AG04449 (cell line): ENCODE measurements around the gene TLCD3B.

ENCODE experiments used
- CTCF ChIA-PET: fragments of 350-600 bp; formaldehyde crosslinking; extraction: SDS; loops from one replicate; lab custom pipeline; 2021; ENCODE audit warnings: antibody characterized with exemption; lab: Yijun Ruan, JAX
- POLR2A ChIA-PET: fragments of 400-600, 350-600 bp; formaldehyde crosslinking; extraction: SDS; loops from one replicate; lab custom pipeline; 2020; ENCODE audit warnings: antibody characterized with exemption, inconsistent platforms; lab: Yijun Ruan, JAX
- DNase-seq: peaks from one replicate; pipeline ENCODE4 v3.0.0-alpha.2; 2010; ENCODE audit warnings: low read depth, low spot score
- H3K4me3 ChIP-seq: 2 replicates; pipeline ENCODE4 v1.5.1; 2011; ENCODE audit warnings: low read depth, mild to moderate bottlenecking, control low read depth, low read length
- TF ChIP-seq, protein P1 (sequence below): IDR thresholded peaks from one replicate; pipeline ENCODE4 v1.5.1; 2011; ENCODE audit warnings: mild to moderate bottlenecking, moderate library complexity, low read length, control low read depth, inconsistent platforms; ENCODE audit not compliant: insufficient read depth; ENCODE audit errors: missing control alignments

Gene TLCD3B

DNA sequence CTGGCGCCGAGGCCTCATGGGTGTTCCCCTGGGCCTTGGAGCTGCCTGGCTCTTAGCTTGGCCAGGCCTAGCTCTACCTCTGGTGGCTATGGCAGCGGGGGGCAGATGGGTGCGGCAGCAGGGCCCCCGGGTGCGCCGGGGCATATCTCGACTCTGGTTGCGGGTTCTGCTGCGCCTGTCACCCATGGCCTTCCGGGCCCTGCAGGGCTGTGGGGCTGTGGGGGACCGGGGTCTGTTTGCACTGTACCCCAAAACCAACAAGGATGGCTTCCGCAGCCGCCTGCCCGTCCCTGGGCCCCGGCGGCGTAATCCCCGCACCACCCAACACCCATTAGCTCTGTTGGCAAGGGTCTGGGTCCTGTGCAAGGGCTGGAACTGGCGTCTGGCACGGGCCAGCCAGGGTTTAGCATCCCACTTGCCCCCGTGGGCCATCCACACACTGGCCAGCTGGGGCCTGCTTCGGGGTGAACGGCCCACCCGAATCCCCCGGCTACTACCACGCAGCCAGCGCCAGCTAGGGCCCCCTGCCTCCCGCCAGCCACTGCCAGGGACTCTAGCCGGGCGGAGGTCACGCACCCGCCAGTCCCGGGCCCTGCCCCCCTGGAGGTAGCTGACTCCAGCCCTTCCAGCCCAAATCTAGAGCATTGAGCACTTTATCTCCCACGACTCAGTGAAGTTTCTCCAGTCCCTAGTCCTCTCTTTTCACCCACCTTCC is 43.5 kb downstream of the TLCD3B start:
- H3K4me3 ChIP-seq, result no peak overlapping the region
- DNase-seq, result no peak
- TF ChIP-seq, protein P1, sequence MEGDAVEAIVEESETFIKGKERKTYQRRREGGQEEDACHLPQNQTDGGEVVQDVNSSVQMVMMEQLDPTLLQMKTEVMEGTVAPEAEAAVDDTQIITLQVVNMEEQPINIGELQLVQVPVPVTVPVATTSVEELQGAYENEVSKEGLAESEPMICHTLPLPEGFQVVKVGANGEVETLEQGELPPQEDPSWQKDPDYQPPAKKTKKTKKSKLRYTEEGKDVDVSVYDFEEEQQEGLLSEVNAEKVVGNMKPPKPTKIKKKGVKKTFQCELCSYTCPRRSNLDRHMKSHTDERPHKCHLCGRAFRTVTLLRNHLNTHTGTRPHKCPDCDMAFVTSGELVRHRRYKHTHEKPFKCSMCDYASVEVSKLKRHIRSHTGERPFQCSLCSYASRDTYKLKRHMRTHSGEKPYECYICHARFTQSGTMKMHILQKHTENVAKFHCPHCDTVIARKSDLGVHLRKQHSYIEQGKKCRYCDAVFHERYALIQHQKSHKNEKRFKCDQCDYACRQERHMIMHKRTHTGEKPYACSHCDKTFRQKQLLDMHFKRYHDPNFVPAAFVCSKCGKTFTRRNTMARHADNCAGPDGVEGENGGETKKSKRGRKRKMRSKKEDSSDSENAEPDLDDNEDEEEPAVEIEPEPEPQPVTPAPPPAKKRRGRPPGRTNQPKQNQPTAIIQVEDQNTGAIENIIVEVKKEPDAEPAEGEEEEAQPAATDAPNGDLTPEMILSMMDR, result no peak
- POLR2A ChIA-PET, result interaction anchor here (0.6 kb wide), 1 partner anchor 12 kb away, joined by 3 read pairs; no protein-coding TSS in a partner anchor
- CTCF ChIA-PET, result interaction anchor here (2.2 to 3.2 kb wide), 2 partner anchors 11 to 19 kb away, joined by 6 to 12 read pairs; no protein-coding TSS in a partner anchor

DNA sequence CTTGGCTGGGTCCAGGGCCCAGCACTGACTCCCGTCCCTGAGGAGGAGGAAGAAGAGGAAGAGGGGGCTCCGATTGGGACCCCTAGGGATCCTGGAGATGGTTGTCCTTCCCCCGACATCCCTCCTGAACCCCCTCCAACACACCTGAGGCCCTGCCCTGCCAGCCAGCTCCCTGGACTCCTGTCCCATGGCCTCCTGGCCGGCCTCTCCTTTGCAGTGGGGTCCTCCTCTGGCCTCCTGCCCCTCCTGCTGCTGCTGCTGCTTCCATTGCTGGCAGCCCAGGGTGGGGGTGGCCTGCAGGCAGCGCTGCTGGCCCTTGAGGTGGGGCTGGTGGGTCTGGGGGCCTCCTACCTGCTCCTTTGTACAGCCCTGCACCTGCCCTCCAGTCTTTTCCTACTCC is 44.1 kb downstream of the TLCD3B start:
- H3K4me3 ChIP-seq, result no peak overlapping the region
- TF ChIP-seq, protein P1, result no peak
- no peak for DNase-seq
- ChIA-PET CTCF (interaction anchor here (3.2 kb wide), 1 partner anchor 11 kb away, joined by 12 read pairs; no protein-coding TSS in a partner anchor), POLR2A (interaction anchor here (1.0 kb wide), 1 partner anchor 10 kb away, joined by 3 read pairs; no protein-coding TSS in a partner anchor)

DNA sequence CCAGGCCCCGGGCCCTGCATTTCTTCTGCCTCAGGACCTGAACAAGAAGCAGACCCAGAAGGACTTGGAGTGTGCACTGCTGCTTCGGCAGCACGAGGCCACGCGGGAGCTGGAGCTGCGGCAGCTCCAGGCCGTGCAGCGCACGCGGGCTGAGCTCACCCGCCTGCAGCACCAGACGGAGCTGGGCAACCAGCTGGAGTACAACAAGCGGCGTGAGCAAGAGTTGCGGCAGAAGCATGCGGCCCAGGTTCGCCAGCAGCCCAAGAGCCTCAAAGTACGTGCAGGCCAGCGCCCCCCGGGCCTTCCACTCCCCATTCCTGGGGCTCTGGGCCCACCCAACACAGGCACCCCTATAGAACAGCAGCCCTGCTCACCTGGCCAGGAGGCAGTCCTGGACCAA is 44.8 kb downstream of the TLCD3B start:
- H3K4me3 ChIP-seq, result no peak overlapping the region
- DNase-seq, result no peak
- TF ChIP-seq, protein P1, result no peak
- ChIA-PET POLR2A (interaction anchor here (1.0 to 1.4 kb wide), 2 partner anchors 9 to 10 kb away, joined by 3 to 4 read pairs; partner anchors contain the start of gene HIRIP3), CTCF (interaction anchor here (3.2 kb wide), 1 partner anchor 10 kb away, joined by 12 read pairs; no protein-coding TSS in a partner anchor)

DNA sequence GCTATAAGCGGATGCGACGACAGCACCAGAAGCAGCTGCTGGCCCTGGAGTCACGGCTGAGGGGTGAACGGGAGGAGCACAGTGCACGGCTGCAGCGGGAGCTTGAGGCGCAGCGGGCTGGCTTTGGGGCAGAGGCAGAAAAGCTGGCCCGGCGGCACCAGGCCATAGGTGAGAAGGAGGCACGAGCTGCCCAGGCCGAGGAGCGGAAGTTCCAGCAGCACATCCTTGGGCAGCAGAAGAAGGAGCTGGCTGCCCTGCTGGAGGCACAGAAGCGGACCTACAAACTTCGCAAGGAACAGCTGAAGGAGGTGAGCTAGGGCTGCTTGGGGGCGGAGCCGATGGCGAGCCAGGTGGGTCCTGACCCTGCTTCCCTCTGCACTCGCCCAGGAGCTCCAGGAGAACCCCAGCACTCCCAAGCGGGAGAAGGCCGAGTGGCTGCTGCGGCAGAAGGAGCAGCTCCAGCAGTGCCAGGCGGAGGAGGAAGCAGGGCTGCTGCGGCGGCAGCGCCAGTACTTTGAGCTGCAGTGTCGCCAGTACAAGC is 45.7 kb downstream of the TLCD3B start:
- DNase-seq, result no peak
- TF ChIP-seq, protein P1, result no peak
- H3K4me3 ChIP-seq, result no peak overlapping the region
- ChIA-PET CTCF (interaction anchor here (3.2 kb wide), 1 partner anchor 9 kb away, joined by 12 read pairs; no protein-coding TSS in a partner anchor), POLR2A (interaction anchor here (0.6 to 1.4 kb wide), 4 partner anchors 8 to 12 kb away, joined by 3 to 5 read pairs (median 4); partner anchors contain the start of genes HIRIP3 and TAOK2)

DNA sequence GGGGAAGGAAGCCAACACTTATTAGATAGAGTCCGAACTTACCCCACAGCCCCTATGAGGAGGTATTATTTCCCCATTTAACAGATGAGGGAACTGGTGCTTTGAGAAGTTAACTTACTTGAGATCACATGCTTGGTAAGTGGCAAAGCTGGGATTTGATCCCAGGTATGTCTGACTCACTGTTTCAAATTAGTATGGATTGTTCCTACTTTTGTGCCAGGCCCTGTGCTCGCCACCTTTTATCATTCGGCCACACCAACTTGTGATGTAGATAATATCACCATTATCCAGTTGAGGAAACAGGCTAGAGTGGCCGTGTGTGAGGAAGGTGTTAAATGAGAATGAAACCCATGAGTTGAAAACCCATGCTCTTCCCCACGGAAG is 46.3 kb downstream of the TLCD3B start:
- H3K4me3 ChIP-seq, result no peak overlapping the region
- POLR2A ChIA-PET, result interaction anchor here (1.1 kb wide), 2 partner anchors 9 to 11 kb away, joined by 4 to 5 read pairs; partner anchors contain the start of gene TAOK2
- TF ChIP-seq, protein P1, result no peak
- CTCF ChIA-PET, result interaction anchor here (3.2 kb wide), 1 partner anchor 9 kb away, joined by 12 read pairs; no protein-coding TSS in a partner anchor
- no peak for DNase-seq
